ENCODE measurements around the gene NAE1.
"Not testable (repeated sequence)": the region's sequence is repeated elsewhere in the genome, so short reads cannot be mapped to it uniquely, and the experiment has no call there.

NAE1 gene

DNA sequence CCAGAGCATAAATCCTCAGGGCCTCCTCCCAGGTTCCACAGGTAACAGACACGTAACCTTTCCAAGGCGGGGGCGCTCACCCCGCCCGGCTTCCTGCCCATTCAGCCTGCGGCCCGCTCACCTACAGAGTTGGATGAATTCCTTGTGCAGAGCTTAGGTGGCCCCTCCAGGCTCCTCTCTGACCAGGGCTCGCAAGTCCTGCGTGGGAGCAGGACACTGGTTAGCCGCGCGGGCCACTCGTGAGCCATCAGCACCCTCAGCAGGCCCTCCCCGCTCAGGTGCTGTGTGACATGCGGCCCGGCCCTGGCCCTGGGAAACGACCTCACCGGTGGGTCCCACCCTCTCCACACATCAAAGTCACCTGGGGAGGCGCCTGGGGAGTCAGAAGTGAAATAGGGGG, 29.9 kb downstream of the NAE1 start:
- DNase-seq = no peak

DNA sequence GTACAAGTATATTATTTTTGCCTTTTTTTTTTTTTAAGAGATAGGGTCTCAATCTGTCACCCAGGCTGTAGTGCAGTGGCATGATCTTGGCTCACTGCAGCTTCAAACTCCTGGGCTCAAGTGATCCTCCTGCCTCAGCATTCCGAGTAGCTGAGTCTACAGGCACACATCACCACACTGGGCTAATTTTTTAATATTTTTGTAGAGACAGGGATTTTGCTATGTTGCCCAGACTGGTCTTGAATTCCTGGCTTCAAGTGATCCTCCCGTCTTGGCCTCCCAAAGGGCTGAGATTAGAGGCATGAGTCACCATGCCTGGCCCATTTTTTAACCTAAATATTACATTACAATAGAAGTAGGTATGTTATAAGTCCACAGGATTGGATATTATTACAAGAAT, 32.6 kb downstream of the NAE1 start:
- no peak for DNase-seq

- not testable (repeated sequence) for DNase-seq
These were observed 36.8 kb downstream of the NAE1 start for GRCh38 chr16:66793984-66794383.

DNA sequence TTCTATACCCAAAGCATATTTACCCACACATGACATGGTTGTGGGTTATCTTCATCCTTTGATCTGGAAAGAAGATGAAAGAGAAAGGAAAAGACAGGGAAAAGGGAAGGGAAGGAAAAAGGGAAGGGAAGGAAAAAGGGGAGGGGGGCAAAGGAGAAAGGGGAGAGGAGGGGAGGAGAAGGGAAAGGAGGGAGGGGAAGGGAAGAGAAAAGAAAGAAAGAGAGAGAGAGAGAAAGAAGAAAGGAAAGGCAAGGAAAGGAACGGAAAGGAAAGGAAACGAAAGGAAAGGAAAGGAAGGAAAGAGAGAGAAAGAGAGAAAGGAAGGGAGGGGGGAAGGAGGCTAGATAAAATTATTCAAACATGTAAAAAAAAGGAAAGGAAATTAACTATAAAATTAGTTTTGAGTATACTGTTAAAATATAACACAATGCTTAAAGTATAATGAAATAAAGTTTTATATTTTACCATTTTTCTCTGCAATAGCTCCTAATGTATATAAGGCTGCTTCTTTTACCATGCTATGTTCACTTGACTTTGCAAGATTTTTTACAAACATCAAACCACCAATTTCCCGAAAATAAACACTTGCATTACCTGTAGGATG, 40.5 kb downstream of the NAE1 start:
- DNase-seq = no peak

DNA sequence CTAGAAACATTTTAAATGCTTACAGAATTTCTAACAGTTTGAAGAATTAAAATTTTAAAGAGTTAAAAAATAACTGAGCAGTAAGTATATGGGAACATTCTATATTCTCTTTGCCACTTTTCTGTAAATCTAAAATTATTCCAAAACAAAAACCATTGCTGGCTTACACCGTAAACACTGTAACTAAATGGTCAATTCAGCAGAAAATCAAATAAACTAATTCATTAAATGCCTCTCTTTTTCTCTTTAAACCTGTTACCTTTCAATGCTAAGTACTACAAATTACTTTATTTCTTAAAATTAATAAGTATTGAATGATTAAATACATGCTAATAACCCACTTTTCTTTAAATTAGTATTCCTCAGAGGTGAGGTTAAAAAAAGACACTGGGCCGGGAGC, 43.3 kb downstream of the NAE1 start:
- DNase-seq = no peak

GRCh38 chr16:66786551-66786950, 44.2 kb downstream of the NAE1 start:
- no peak for DNase-seq

DNA sequence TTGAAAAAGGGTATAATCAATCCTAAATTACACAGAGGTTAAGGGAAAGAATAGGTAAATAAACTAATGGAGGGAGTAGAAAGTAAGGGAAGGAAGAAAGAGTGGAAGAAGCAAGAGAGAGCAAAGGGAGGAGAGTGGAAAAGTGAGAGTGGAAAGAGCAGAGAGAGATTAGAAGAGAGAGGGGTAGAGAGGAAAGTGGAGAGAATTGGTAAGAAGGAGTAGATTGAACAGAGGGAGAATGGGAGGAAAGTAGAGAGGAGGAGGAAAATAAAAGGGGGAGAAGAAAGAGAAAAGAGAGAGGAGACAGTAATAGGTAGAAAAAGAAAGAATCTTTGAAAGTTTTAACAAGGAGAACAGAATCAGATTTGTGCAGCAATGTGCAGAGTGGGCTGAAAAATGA, 54.3 kb downstream of the NAE1 start:
- DNase-seq = no peak

GRCh38 chr16:66774981-66775380, 55.8 kb downstream of the NAE1 start:
- DNase-seq = no peak

GRCh38 chr16:66758086-66758485, 72.7 kb downstream of the NAE1 start:
- no peak for DNase-seq

DNA sequence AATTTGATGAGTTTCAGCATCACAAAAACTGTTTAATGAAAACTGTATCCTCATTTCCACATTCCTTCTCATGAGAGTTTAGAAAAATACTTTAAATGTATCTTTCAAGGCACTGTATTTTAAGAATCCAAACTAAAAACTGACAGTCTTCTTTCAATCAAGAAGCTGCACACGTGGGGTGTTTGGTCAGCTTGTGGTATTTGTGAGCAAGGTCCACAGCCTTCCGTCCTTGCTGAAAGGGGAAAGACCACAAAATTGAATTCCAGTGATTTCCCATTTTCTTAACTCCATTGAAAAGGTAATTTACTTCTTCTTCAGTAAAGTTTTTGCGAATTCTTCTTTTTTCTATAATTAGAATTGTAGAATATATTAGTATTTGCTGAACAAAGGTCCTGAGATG, 76.0 kb downstream of the NAE1 start:
- DNase-seq = no peak

DNA sequence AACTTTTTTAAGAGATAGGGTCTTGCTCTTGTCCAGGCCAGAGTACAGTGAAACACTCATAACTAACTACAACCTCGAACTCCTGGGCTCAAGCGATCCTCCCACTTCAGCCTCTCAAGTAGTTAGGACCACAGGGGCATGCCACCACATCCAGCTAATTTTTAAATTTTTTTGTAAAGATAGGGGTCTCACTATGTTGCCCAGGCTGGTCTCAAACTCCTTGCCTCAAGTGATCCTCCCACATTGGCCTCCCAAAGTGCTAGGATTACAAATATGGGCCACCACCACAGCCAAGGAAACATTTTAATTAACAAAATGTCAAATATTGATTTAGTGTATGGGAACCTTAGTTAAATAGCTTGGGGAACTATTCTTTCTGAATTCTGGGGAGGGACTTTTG, 76.6 kb downstream of the NAE1 start:
- no peak for DNase-seq

DNA sequence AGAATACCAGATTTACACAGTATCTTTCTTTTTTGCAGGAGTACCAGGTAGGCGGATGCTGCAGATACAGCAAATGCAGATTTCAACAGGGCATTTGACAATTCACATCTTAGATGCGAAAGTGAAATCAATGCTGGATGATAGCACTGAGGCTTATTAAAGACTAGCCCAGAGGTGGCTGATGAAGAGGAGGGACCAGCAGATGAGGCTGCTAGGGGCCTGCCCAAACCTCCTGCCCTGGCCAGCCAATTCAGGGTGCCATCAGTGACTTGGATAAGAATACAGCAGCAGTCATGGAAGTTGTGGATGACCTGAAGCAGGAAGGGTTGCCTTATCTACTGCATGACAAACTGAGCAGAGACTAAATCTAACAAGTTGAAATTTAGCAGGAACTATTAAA, 77.8 kb downstream of the NAE1 start:
- DNase-seq = no peak
